ENCODE data around the gene DNAI2. TPM values are rescaled to one million over a fixed set of nuclear protein-coding genes. Genes with fewer than 3 reads are reported as not detected.

Gene DNAI2, protein sequence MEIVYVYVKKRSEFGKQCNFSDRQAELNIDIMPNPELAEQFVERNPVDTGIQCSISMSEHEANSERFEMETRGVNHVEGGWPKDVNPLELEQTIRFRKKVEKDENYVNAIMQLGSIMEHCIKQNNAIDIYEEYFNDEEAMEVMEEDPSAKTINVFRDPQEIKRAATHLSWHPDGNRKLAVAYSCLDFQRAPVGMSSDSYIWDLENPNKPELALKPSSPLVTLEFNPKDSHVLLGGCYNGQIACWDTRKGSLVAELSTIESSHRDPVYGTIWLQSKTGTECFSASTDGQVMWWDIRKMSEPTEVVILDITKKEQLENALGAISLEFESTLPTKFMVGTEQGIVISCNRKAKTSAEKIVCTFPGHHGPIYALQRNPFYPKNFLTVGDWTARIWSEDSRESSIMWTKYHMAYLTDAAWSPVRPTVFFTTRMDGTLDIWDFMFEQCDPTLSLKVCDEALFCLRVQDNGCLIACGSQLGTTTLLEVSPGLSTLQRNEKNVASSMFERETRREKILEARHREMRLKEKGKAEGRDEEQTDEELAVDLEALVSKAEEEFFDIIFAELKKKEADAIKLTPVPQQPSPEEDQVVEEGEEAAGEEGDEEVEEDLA
- not detected for total RNA-seq
- long read RNA-seq = 0 reads

DNA sequence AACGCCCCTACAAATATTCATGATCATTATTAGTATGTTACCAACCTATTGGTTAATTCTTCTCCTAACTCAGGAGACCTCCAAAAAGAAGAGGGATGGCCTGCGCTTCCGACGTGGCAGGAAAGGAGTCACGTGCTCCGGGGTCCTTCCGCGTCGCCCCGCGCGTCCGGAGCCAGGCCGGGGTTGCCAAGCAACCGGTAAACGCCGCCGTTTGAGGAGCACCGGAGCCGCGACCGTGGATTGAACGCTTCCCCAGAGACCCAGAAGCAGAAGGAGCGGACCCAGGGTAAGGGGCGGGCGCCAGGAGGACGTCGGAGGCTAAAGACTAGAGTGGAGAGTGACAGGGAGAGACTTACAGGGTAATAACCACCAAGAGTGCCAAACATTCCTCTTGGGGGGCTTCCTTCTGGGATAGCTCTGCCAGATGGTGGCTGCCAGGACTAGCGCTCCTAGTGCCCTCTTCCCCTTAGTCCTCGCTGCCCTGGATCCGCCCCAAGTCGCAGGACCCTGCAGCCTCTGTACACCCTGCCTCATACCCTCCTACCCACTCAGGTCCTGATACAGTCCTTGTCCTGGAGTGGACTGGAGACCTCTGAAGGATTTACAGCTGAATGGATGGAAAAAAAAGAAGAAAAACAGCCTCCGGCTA, at the start of gene DNAI2:
TSS of gene DNAI2 (plus strand) at position 175 of the 649 bp plus-strand sequence. CDS start 7,584 bp downstream, outside the sequence.
- intact Hi-C loops (cut with DNase I) = no loop called here
- no peak within 1 kb of the TSS for H3K4me3 ChIP-seq
- TF ChIP-seq, protein P1, sequence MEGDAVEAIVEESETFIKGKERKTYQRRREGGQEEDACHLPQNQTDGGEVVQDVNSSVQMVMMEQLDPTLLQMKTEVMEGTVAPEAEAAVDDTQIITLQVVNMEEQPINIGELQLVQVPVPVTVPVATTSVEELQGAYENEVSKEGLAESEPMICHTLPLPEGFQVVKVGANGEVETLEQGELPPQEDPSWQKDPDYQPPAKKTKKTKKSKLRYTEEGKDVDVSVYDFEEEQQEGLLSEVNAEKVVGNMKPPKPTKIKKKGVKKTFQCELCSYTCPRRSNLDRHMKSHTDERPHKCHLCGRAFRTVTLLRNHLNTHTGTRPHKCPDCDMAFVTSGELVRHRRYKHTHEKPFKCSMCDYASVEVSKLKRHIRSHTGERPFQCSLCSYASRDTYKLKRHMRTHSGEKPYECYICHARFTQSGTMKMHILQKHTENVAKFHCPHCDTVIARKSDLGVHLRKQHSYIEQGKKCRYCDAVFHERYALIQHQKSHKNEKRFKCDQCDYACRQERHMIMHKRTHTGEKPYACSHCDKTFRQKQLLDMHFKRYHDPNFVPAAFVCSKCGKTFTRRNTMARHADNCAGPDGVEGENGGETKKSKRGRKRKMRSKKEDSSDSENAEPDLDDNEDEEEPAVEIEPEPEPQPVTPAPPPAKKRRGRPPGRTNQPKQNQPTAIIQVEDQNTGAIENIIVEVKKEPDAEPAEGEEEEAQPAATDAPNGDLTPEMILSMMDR (IDR thresholded peaks at IDR 0.05) = no peak
- peaks cover 13% of the 10 kb centered on the region for H3K4me1 ChIP-seq
- H3K36me3 ChIP-seq = no peaks in the 10 kb centered on the region
- DNase-seq = no peak
- peaks cover 7% of the 10 kb centered on the region for H3K27me3 ChIP-seq
- no peaks in the 10 kb centered on the region for H3K9me3 ChIP-seq
- no peak for ATAC-seq
- no peak within 1 kb of the TSS for H3K27ac ChIP-seq

DNA sequence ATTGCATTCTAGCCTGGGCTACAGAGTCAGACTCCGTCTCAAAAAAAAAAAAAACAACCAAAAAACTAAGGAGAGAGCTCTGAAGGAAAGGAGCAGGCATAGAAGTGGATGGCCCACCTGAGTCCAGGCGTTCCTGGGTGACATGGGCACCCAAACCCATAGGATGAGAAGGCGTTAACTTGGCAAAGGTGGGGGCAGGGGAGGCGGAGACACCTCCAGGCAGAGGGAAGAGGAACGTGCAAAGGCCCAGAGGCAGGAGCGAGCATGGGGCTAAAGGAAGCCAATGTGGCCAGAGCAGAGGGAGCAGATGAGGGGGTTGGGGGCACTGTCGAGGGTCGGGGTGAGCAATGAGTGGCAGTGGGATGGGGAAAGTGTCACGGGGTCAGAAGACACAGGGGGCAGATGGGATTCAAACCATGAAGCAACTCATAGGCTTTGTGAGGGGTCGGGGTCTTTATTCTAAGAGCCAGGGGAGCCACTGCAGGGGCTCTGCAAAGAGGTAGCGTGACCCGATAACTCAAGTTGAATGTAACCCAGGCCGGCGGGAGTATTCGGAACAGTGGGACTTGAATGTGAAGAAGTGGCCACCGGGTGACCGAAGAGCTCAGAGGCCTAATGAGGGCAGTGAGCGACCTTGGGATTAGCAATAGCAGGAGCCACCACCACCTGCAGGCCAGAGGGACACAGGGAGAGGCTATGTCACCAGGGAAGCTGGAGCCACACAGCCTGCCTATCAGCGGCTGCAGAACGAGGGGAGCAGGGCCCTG, 48.9 kb upstream of the DNAI2 start:
- no peak for ATAC-seq
- H3K27ac ChIP-seq = no peak overlapping the region

DNA sequence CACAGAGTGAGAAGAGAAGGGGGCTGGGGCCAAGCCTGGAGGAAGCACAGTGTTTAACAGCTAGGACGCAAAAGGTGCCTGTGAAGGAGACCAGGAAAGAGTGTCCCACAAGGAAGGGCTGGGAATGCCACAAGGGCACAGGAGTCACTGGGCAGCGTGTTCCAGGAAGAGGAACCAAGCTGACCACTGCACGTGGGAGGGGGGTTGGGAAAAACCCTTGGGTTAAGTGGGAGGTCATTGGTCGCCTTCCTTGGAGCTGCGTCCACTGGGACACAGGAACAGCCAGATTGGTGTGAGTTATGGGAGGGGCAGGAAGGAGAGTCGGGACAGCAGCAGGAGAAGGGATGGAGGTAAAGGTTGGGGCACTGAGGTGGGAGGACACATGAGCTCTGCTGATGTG, 47.8 kb upstream of the DNAI2 start:
- Histone ChIP-seq H3K27ac (no peak overlapping the region), H3K4me1 (no peaks in the 10 kb centered on the region), H3K27me3 (no peaks in the 10 kb centered on the region), H3K9me3 (no peaks in the 10 kb centered on the region), H3K36me3 (no peaks in the 10 kb centered on the region), H3K4me3 (no peak overlapping the region)
- intact Hi-C loops (cut with DNase I) = no loop called here
- ATAC-seq (peak; percentile 35), DNase-seq (no peak)
- TF ChIP-seq, protein P1 (IDR thresholded peaks at IDR 0.05) = no peak

More for the DNA sequence above, 48.9 kb upstream of the DNAI2 start:
- Histone ChIP-seq H3K4me1 (no peaks in the 10 kb centered on the region), H3K27me3 (no peaks in the 10 kb centered on the region), H3K36me3 (no peaks in the 10 kb centered on the region), H3K9me3 (no peaks in the 10 kb centered on the region), H3K4me3 (no peak overlapping the region)
- DNase-seq = no peak
- TF ChIP-seq, protein P1 (IDR thresholded peaks at IDR 0.05) = no peak
- intact Hi-C loops (cut with DNase I) = no loop called here

DNA sequence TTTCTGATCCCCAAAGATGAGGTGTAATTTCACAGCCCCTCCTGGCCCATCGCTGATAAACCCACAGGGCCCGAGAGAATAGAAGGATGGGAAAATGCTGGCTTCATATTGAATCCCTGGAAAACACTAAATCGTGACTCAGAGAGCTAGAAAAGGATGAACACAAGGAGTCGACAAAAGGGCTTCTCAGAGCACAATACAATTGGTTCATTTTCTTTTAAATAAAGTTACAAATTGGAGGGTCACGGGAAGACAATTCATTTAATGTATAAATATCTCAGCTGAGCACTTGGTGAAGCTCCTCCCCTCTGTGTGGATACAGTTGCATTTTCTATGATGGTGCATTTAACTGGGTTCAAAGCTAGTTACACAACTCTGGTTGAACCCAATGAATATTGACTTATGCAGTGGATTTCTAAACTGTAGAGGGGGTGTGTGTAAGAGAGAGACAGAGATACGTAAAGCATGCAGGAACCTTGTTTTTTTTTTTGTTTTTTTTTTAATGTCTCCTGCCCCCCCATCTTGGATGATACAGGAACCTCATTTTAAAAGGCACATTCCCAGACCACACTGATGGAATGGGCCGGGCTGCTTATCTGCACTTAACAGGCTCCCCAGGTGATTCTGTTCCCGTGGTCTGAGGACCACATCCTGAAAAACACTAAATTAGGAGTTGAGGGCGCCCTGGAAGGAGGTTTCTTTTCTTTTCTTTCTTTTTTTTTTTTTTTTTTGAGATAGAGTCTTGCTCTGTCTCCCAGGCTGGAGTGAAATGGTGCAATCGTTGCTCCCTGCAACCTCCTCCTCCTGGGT, 46.6 kb upstream of the DNAI2 start:
- intact Hi-C loops (cut with DNase I) = no loop called here
- TF ChIP-seq, protein P1 (IDR thresholded peaks at IDR 0.05) = no peak
- H3K36me3 ChIP-seq = no peaks in the 10 kb centered on the region

More for the DNA sequence above, 46.6 kb upstream of the DNAI2 start:
- Histone ChIP-seq H3K27ac (no peak overlapping the region), H3K4me3 (no peak overlapping the region), H3K27me3 (no peaks in the 10 kb centered on the region), H3K9me3 (no peaks in the 10 kb centered on the region), H3K4me1 (no peaks in the 10 kb centered on the region)
- no peak for DNase-seq
- no peak for ATAC-seq
